IMR-90 (cell line): Measurements from ENCODE around the gene TULP3. TPM values are rescaled to one million over a fixed set of nuclear protein-coding genes. Genes with fewer than 3 reads are reported as not detected.

Source experiments
- ATAC-seq: fragments of 200-7000 bp; cut with Tn5 transposase; 2 replicates; pipeline ENCODE4 v1.9.1; 2020; ENCODE audit warnings: low read depth, mild to moderate bottlenecking, moderate library complexity
- BruUV-seq: library from RNA; stranded (reverse); fragments of 400-500 nt; replicated peaks from 2 replicates; lab custom pipeline; 2021; lab: Mats Ljungman, UMichigan
- CTCF ChIA-PET: fragments of 300-600 bp; formaldehyde crosslinking; extraction: SDS; loops from one replicate; lab custom pipeline; 2021; ENCODE audit warnings: antibody characterized with exemption; lab: Yijun Ruan, JAX
- POLR2A ChIA-PET: fragments of 300-600 bp; sonication (Branson Sonifier 250); formaldehyde crosslinking; loops from one replicate; lab custom pipeline; 2022; ENCODE audit warnings: antibody characterized with exemption; ENCODE audit not compliant: unreplicated experiment; lab: Charles Lee
- DNase-seq: peaks from one replicate; pipeline ENCODE4 v3.0.0; 2013
- H2AFZ ChIP-seq: replicated peaks from 2 replicates; pipeline ENCODE3; 2013; ENCODE audit warnings: low read length, mild to moderate bottlenecking; ENCODE audit not compliant: poor library complexity
- H2AK5ac ChIP-seq: 2 replicates; pipeline ENCODE4 v1.6.1; 2013; ENCODE audit warnings: low read depth, low read length, inconsistent platforms
- H2AK9ac ChIP-seq: replicated peaks from 2 replicates; pipeline ENCODE3; 2013; ENCODE audit warnings: mild to moderate bottlenecking, low read depth, low read length, moderate library complexity; ENCODE audit not compliant: poor library complexity
- H2BK120ac ChIP-seq: 2 replicates; pipeline ENCODE4 v1.6.1; 2013; ENCODE audit warnings: low read depth, low read length, inconsistent platforms
- H2BK15ac ChIP-seq: 3 replicates; pipeline ENCODE4 v1.6.1; 2013; ENCODE audit warnings: low read depth, low read length, inconsistent platforms
- H2BK20ac ChIP-seq: 2 replicates; pipeline ENCODE4 v1.6.1; 2013; ENCODE audit warnings: low read depth, mild to moderate bottlenecking, inconsistent platforms, low read length, moderate library complexity
- H2BK5ac ChIP-seq: 2 replicates; pipeline ENCODE4 v1.6.1; 2013; ENCODE audit warnings: mild to moderate bottlenecking, low read depth, low read length, inconsistent platforms; ENCODE audit not compliant: poor library complexity, severe bottlenecking
- H3K14ac ChIP-seq: replicated peaks from 2 replicates; pipeline ENCODE4 v1.6.1; 2013; ENCODE audit warnings: low read depth, low read length, inconsistent platforms
- H3K18ac ChIP-seq: 2 replicates; pipeline ENCODE4 v1.6.1; 2013; ENCODE audit warnings: low read depth, low read length, control low read depth
- H3K23ac ChIP-seq: 2 replicates; pipeline ENCODE4 v1.6.1; 2013; ENCODE audit warnings: low read depth, low read length, inconsistent platforms
- H3K27ac ChIP-seq: 2 replicates; pipeline ENCODE4 v1.5.1; 2013; ENCODE audit warnings: mild to moderate bottlenecking, control low read depth, low read length; ENCODE audit not compliant: insufficient read depth
- H3K27me3 ChIP-seq: 2 replicates; pipeline ENCODE4 v1.6.1; 2013; ENCODE audit warnings: low read length; ENCODE audit not compliant: control insufficient read depth, insufficient read depth
- H3K36me3 ChIP-seq: 2 replicates; pipeline ENCODE4 v1.6.1; 2013; ENCODE audit warnings: low read length, mixed read lengths; ENCODE audit not compliant: control insufficient read depth, insufficient read depth
- H3K4ac ChIP-seq: 2 replicates; pipeline ENCODE4 v1.6.1; 2013; ENCODE audit warnings: low read depth, low read length, inconsistent platforms
- H3K4me1 ChIP-seq: 2 replicates; pipeline ENCODE4 v1.6.1; 2013; ENCODE audit warnings: low read length, mixed read lengths; ENCODE audit not compliant: control insufficient read depth, insufficient read depth
- H3K4me2 ChIP-seq: 2 replicates; pipeline ENCODE4 v1.6.1; 2013; ENCODE audit warnings: low read depth, mild to moderate bottlenecking, control low read depth, low read length, moderate library complexity
- H3K4me3 ChIP-seq: 2 replicates; pipeline ENCODE4 v1.5.1; 2013; ENCODE audit warnings: low read depth, mild to moderate bottlenecking, control low read depth, low read length, moderate library complexity; ENCODE audit not compliant: insufficient read depth
- H3K56ac ChIP-seq: 2 replicates; pipeline ENCODE4 v1.6.1; 2013; ENCODE audit warnings: low read length, inconsistent platforms; ENCODE audit not compliant: insufficient read depth; ENCODE audit errors: extremely low read depth
- H3K79me1 ChIP-seq, 2 experiments: 2 replicates each; pipeline ENCODE4 v1.6.1; 2013; ENCODE audit warnings: low read length in 2 of 2, inconsistent platforms in 1 of 2, low read depth in 1 of 2
- H3K9ac ChIP-seq: 2 replicates; pipeline ENCODE4 v1.6.1; 2013; ENCODE audit warnings: low read depth, low read length, control low read depth
- H3K9me1 ChIP-seq: 2 replicates; pipeline ENCODE4 v1.6.1; 2013; ENCODE audit warnings: low read length, inconsistent platforms; ENCODE audit not compliant: insufficient read depth
- H3K9me3 ChIP-seq: 2 replicates; pipeline ENCODE4 v1.6.1; 2013; ENCODE audit warnings: low read length; ENCODE audit not compliant: control insufficient read depth, insufficient read depth
- H4K20me1 ChIP-seq: 2 replicates; pipeline ENCODE4 v1.6.1; 2013; ENCODE audit warnings: low read length, inconsistent platforms; ENCODE audit not compliant: insufficient read depth
- H4K5ac ChIP-seq: 2 replicates; pipeline ENCODE4 v1.6.1; 2013; ENCODE audit warnings: mild to moderate bottlenecking, low read depth, low read length, control low read depth
- H4K8ac ChIP-seq, 2 experiments: 2 replicates each; pipeline ENCODE4 v1.6.1; 2013; ENCODE audit warnings: low read depth in 2 of 2, low read length in 2 of 2, control low read depth in 1 of 2, inconsistent platforms in 1 of 2
- H4K91ac ChIP-seq: 2 replicates; pipeline ENCODE4 v1.6.1; 2013; ENCODE audit warnings: low read depth, low read length, inconsistent platforms; ENCODE audit not compliant: insufficient read depth
- BHLHE40 ChIP-seq: fragments of 150-350 bp; IDR thresholded peaks from 2 replicates; pipeline ENCODE4 v1.6.1; 2016; ENCODE audit warnings: mild to moderate bottlenecking, low read depth, low read length
- CEBPB ChIP-seq: IDR thresholded peaks from 2 replicates; pipeline ENCODE4 v1.6.1; 2012; ENCODE audit warnings: low read depth, low read length, improper control_type of control experiment
- CHD1 ChIP-seq: IDR thresholded peaks from 2 replicates; pipeline ENCODE4 v1.6.1; 2012; ENCODE audit warnings: low read depth, low read length, improper control_type of control experiment
- FOS ChIP-seq: fragments of 150-350 bp; IDR thresholded peaks from 2 replicates; pipeline ENCODE4 v1.6.1; 2016; ENCODE audit warnings: low read depth, low read length
- MAFK ChIP-seq: IDR thresholded peaks from 2 replicates; pipeline ENCODE4 v1.6.1; 2012; ENCODE audit warnings: low read depth, low read length, improper control_type of control experiment
- MAZ ChIP-seq: IDR thresholded peaks from 2 replicates; pipeline ENCODE4 v1.6.1; 2012; ENCODE audit warnings: low read depth, mild to moderate bottlenecking, low read length, improper control_type of control experiment, moderate library complexity, borderline replicate concordance
- MXI1 ChIP-seq: IDR thresholded peaks from 2 replicates; pipeline ENCODE4 v1.6.1; 2012; ENCODE audit warnings: low read depth, mild to moderate bottlenecking, low read length, moderate library complexity, borderline replicate concordance
- NFE2L2 ChIP-seq: fragments of 150-350 bp; IDR thresholded peaks from 2 replicates; pipeline ENCODE4 v1.6.1; 2016; ENCODE audit warnings: low read depth, mild to moderate bottlenecking, low read length
- POLR2A ChIP-seq: IDR thresholded peaks from 2 replicates; pipeline ENCODE4 v1.6.1; 2012; ENCODE audit warnings: mild to moderate bottlenecking, low read depth, low read length
- RAD21 ChIP-seq: IDR thresholded peaks from 2 replicates; pipeline ENCODE4 v1.6.1; 2012; ENCODE audit warnings: low read length, improper control_type of control experiment
- RCOR1 ChIP-seq: IDR thresholded peaks from 2 replicates; pipeline ENCODE4 v1.6.1; 2012; ENCODE audit warnings: mild to moderate bottlenecking, low read length, improper control_type of control experiment; ENCODE audit not compliant: insufficient replicate concordance
- RFX5 ChIP-seq: IDR thresholded peaks from 2 replicates; pipeline ENCODE4 v1.8.0; 2012; ENCODE audit warnings: low read depth, mild to moderate bottlenecking, low read length, moderate library complexity
- SMC3 ChIP-seq: fragments of 150-350 bp; IDR thresholded peaks from 2 replicates; pipeline ENCODE4 v1.6.1; 2016; ENCODE audit warnings: low read depth, mild to moderate bottlenecking, antibody characterized with exemption, low read length, moderate library complexity
- WGBS, 2 experiments: methylation state at CpG; one replicate each; pipeline versions ENCODE4 v1.1.5 to v1.1.7; 2013; ENCODE audit warnings: missing lambda C conversion rate in 2 of 2; ENCODE audit not compliant: insufficient read length in 1 of 2; ENCODE audit errors: extremely low coverage in 2 of 2; 5-methylcytosine and 5-hydroxymethylcytosine counted together
- dilution Hi-C: fragments of 300-500 bp; cut with HindIII; formaldehyde crosslinking; loops from one replicate; pipeline ENCODE4 v1.14.3; 2018; ENCODE audit warnings: low sequenced_read_pairs; ENCODE audit not compliant: unreplicated experiment
- in situ Hi-C: fragments of 300-500 bp; cut with MboI; formaldehyde crosslinking; loops from 3 replicates; pipeline ENCODE4 v1.14.3; 2019; ENCODE audit warnings: low sequenced_read_pairs, inconsistent platforms, mixed read lengths
- intact Hi-C: fragments of 100-400 bp; cut with micrococcal nuclease; formaldehyde crosslinking; loops from 2 replicates; pipeline ENCODE4 v1.10.0; 2022
- polyA plus RNA-seq, 3 experiments: library from polyadenylated mRNA; depleted of rRNA; stranded (reverse); fragments of >200 nt; gene quantifications; 2 replicates each; pipeline ENCODE4 v1.2.3, GENCODE V29; 2012; ENCODE audit warnings: low replicate concordance in 1 of 3
- total RNA-seq: library from RNA; depleted of rRNA; stranded (reverse); fragments of >200 nt; gene quantifications from 2 replicates; pipeline ENCODE4 v1.2.3, GENCODE V29; 2012
- TF ChIP-seq, protein P1 (sequence below): fragments of 150-350 bp; IDR thresholded peaks from 2 replicates; pipeline ENCODE4 v1.6.1; 2016; ENCODE audit warnings: low read depth, mild to moderate bottlenecking, low read length, moderate library complexity, borderline replicate concordance
- TF ChIP-seq, protein P2 (sequence below): fragments of 150-350 bp; IDR thresholded peaks from 2 replicates; pipeline ENCODE4 v1.6.1; 2017; ENCODE audit warnings: mild to moderate bottlenecking, antibody characterized with exemption, low read length, low read depth
- TF ChIP-seq, protein P3 (sequence below): conservative IDR thresholded peaks from 2 replicates; pipeline ENCODE4 v1.5.1; 2012; ENCODE audit warnings: mild to moderate bottlenecking, low read depth, low read length, improper control_type of control experiment

The TULP3 gene
- total and polyA plus RNA-seq, 2 of the 4 experiments (the other 2 are of a cell fraction): 35.2 to 35.5 TPM

DNA sequence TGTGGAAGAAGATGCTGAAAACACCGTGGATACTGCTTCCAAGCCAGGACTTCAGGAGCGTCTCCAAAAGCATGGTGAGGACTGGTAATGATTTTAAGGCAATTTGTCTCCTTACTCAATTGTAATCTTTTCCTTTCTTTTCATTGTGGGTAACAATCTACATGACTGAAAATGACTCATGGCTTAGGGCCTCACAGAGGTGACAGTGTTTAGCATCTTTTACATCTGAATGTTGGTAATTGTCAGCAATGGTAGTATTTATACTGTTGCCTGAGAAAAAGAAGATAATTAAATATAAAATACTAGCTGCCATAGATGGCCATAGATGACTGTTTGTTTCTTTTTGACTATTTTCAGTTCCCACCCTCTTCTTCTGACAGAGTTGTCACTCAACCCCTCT is 31.6 kb downstream of the TULP3 start:
- Histone ChIP-seq H2BK5ac (no peak overlapping the region), H3K27ac (no peak overlapping the region), H2BK15ac (no peak overlapping the region), H4K91ac (no peak overlapping the region), H2BK120ac (no peak overlapping the region), H2BK20ac (no peak overlapping the region), H3K56ac (no peak overlapping the region), H3K9ac (no peak overlapping the region), H3K18ac (no peak overlapping the region), H3K9me1 (peaks cover 6% of the 10 kb centered on the region), H3K4me3 (no peak overlapping the region), H3K14ac (no peak overlapping the region), H3K36me3 (peaks cover 38% of the 10 kb centered on the region), H2AK5ac (no peak overlapping the region), H3K4ac (no peak overlapping the region), H3K79me1 (peaks cover 12 to 36% of the 10 kb centered on the region in 2 experiments; a peak in 3 of 4 replicates), H3K4me1 (peaks cover 7% of the 10 kb centered on the region), H4K8ac (no peak overlapping the region), H3K9me3 (no peaks in the 10 kb centered on the region), H4K20me1 (peaks cover 8% of the 10 kb centered on the region), H3K27me3 (no peaks in the 10 kb centered on the region), H3K23ac (no peak overlapping the region), H2AK9ac (no peak overlapping the region), H2AFZ (no peak overlapping the region), H3K4me2 (no peak overlapping the region), H4K5ac (no peak overlapping the region)
- intact Hi-C loops: no loop called here
- dilution Hi-C loops: no loop called here
- ATAC-seq (no peak), DNase-seq (peak; percentile 34)
- no peak for TF ChIP-seq FOS
- TF ChIP-seq, protein P1, sequence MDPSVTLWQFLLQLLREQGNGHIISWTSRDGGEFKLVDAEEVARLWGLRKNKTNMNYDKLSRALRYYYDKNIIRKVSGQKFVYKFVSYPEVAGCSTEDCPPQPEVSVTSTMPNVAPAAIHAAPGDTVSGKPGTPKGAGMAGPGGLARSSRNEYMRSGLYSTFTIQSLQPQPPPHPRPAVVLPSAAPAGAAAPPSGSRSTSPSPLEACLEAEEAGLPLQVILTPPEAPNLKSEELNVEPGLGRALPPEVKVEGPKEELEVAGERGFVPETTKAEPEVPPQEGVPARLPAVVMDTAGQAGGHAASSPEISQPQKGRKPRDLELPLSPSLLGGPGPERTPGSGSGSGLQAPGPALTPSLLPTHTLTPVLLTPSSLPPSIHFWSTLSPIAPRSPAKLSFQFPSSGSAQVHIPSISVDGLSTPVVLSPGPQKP: no peak
- no peak for TF ChIP-seq RAD21
- TF ChIP-seq BHLHE40: no peak
- TF ChIP-seq CEBPB: no peak
- TF ChIP-seq, protein P2, sequence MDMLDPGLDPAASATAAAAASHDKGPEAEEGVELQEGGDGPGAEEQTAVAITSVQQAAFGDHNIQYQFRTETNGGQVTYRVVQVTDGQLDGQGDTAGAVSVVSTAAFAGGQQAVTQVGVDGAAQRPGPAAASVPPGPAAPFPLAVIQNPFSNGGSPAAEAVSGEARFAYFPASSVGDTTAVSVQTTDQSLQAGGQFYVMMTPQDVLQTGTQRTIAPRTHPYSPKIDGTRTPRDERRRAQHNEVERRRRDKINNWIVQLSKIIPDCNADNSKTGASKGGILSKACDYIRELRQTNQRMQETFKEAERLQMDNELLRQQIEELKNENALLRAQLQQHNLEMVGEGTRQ: no peak
- TF ChIP-seq MAZ: no peak
- TF ChIP-seq POLR2A: no peak
- no peak for TF ChIP-seq MAFK
- TF ChIP-seq, protein P3, sequence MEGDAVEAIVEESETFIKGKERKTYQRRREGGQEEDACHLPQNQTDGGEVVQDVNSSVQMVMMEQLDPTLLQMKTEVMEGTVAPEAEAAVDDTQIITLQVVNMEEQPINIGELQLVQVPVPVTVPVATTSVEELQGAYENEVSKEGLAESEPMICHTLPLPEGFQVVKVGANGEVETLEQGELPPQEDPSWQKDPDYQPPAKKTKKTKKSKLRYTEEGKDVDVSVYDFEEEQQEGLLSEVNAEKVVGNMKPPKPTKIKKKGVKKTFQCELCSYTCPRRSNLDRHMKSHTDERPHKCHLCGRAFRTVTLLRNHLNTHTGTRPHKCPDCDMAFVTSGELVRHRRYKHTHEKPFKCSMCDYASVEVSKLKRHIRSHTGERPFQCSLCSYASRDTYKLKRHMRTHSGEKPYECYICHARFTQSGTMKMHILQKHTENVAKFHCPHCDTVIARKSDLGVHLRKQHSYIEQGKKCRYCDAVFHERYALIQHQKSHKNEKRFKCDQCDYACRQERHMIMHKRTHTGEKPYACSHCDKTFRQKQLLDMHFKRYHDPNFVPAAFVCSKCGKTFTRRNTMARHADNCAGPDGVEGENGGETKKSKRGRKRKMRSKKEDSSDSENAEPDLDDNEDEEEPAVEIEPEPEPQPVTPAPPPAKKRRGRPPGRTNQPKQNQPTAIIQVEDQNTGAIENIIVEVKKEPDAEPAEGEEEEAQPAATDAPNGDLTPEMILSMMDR: no peak
- no peak for TF ChIP-seq SMC3
- no peak for TF ChIP-seq MXI1
- no peak for TF ChIP-seq RFX5
- no peak for TF ChIP-seq NFE2L2
- no peak for TF ChIP-seq CHD1
- TF ChIP-seq RCOR1: no peak
- WGBS, 2 experiments: no CpG with 5 or more reads among the region's 2 CpGs
- POLR2A ChIA-PET: no interaction called here
- CTCF ChIA-PET: no interaction called here
- BruUV-seq: no TSS peak
- in situ Hi-C loops: no loop called here
